Kidney epithelial cell (primary cell): ENCODE data around the gene SLC41A3. TPM values are rescaled to one million over a fixed set of nuclear protein-coding genes. Genes with fewer than 3 reads are reported as not detected.

Experiments used
- DNase-seq: peaks from one replicate; pipeline ENCODE4 v3.0.0-alpha.2; 2010; ENCODE audit warnings: low read depth
- H3K27me3 ChIP-seq: 2 replicates; pipeline ENCODE4 v1.6.0; 2011; ENCODE audit warnings: low read length; ENCODE audit not compliant: control insufficient read depth, insufficient read depth
- H3K36me3 ChIP-seq: 2 replicates; pipeline ENCODE4 v1.5.1; 2011; ENCODE audit warnings: low read length; ENCODE audit not compliant: control insufficient read depth, insufficient read depth
- H3K4me3 ChIP-seq: 2 replicates; pipeline ENCODE4 v1.5.1; 2011; ENCODE audit warnings: low read depth, mild to moderate bottlenecking, control low read depth, low read length
- total RNA-seq: library from RNA; depleted of rRNA; stranded (reverse); fragments of >200 nt; gene quantifications from 2 replicates; pipeline ENCODE4 v1.2.3, GENCODE V29; 2015
- TF ChIP-seq, protein P1 (sequence below): IDR thresholded peaks from 2 replicates; pipeline ENCODE4 v1.5.1; 2011; ENCODE audit warnings: mild to moderate bottlenecking, moderate library complexity, low read length, control low read depth, inconsistent platforms; ENCODE audit not compliant: insufficient read depth, poor library complexity, severe bottlenecking

Gene SLC41A3
- total RNA-seq, 1 donor from 2014 or later = 74.9 TPM

DNA sequence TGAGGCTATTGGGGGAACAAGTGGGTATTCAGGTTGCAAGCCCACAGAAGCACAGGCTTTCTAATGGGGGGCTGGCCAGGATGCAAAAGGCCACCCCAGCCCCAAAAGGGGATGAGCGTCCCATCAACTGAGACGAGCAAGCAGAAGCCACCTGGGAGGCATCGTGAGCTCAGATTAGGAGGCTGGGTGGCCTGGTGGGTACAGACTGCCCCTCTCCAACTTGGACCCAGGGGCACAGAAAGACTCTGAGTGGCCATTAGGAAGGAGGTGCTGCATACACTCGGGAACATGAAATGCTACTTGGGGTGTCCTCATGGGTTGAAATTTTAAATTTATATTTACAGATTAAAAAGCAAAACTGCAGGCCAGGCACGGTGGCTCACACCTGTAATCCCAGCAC, 29.1 kb downstream of the SLC41A3 start:
- TF ChIP-seq, protein P1, sequence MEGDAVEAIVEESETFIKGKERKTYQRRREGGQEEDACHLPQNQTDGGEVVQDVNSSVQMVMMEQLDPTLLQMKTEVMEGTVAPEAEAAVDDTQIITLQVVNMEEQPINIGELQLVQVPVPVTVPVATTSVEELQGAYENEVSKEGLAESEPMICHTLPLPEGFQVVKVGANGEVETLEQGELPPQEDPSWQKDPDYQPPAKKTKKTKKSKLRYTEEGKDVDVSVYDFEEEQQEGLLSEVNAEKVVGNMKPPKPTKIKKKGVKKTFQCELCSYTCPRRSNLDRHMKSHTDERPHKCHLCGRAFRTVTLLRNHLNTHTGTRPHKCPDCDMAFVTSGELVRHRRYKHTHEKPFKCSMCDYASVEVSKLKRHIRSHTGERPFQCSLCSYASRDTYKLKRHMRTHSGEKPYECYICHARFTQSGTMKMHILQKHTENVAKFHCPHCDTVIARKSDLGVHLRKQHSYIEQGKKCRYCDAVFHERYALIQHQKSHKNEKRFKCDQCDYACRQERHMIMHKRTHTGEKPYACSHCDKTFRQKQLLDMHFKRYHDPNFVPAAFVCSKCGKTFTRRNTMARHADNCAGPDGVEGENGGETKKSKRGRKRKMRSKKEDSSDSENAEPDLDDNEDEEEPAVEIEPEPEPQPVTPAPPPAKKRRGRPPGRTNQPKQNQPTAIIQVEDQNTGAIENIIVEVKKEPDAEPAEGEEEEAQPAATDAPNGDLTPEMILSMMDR = no peak
- DNase-seq = no peak

DNA sequence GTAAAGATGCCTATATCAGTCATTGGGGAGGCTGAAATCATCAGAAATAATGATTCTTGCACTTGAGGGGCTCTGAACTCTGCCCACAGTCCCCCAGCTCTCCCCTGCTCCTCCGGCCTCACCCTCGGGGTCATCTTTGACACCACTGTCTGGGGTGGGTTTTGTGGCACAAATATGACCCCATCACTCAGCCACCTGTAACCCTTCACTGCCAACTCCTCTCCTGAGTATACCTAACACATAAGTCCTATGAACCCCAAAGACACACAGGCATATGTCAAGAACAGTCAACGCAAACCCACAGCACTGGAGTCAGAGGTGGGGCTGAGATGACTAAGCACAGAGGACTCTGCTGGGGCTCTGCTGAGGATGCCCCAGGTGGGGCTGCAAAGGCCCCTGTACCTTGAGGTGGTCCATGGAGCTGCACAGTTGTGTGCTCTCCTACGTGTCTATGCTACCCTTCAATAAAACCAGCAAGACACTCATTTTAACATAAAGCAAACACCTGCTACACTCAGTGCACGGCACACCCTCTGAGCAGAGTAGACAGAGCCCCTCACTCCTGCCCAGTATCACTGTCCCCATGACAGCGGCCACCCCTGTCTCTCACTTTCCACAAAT, 29.9 kb downstream of the SLC41A3 start:
- Histone ChIP-seq H3K27me3 (no peaks in the 10 kb centered on the region), H3K4me3 (no peak overlapping the region), H3K36me3 (no peaks in the 10 kb centered on the region)
- DNase-seq = no peak
- TF ChIP-seq, protein P1 = no peak

More for the DNA sequence above, 29.1 kb downstream of the SLC41A3 start:
- H3K4me3 ChIP-seq = no peak overlapping the region
- no peaks in the 10 kb centered on the region for H3K36me3 ChIP-seq
- H3K27me3 ChIP-seq = no peaks in the 10 kb centered on the region

DNA sequence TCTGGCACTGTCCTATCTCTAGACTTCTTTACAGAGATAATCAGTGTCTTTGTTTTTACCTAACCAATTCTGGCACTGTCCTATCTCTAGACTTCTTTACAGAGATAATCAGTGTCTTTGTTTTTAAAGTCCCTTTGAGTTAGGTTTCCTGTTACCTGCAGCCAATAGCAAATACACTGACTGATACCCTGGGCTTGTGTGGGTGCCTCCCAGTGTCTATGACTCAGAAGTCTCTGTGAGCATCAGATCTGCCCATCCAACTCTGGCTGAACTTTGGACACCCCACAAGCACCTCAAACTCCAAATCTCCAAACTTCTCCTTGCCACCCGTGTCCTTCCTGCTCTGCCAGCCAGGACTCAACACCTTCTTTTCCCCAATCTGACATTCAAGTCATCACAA, 30.4 kb downstream of the SLC41A3 start:
- Histone ChIP-seq H3K4me3 (no peak overlapping the region), H3K27me3 (no peaks in the 10 kb centered on the region), H3K36me3 (no peaks in the 10 kb centered on the region)
- TF ChIP-seq, protein P1 = no peak
- no peak for DNase-seq

DNA sequence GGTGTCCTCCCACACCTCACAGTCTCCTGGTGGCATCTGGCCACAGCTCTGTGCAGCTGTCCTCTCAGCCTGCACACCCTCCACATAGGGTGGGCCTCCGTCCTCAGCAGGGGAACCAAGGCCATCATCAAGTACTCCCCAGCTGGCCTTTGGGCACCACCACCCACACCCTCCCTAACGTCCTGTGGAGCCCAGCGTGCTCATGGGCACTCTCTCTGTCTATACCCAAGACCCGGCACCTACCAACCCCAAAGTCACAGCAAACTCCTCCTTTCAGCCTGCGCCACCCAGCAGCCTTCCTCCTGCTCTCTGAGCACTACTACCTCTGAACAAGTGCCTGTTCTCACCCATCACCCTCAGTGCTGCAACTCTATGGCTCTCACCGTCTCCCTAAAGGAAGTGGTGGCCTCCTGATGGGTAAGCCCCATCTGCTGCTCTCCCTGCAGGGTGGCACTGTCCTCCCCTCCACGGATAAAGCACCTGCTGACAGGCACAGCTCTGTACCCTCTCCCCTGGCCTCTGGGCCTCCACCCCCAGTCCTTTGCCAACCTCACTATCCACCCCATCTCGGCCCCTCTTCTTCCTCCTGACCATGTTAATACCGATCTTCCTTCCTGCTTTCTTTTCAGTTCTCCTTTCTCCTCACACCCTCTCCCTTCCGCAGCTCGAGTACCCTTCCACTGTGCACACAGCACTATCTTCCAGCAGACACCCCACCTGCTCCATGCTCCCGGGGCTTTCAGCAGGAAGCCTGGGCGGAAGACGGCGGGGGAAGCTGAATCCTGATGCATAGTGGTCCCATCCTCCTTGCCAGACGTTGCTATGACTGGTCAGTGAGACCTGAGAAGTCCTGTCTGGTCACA, 31.5 kb downstream of the SLC41A3 start:
- Histone ChIP-seq H3K27me3 (no peaks in the 10 kb centered on the region), H3K4me3 (no peak overlapping the region), H3K36me3 (no peaks in the 10 kb centered on the region)
- DNase-seq = no peak
- TF ChIP-seq, protein P1 = no peak

DNA sequence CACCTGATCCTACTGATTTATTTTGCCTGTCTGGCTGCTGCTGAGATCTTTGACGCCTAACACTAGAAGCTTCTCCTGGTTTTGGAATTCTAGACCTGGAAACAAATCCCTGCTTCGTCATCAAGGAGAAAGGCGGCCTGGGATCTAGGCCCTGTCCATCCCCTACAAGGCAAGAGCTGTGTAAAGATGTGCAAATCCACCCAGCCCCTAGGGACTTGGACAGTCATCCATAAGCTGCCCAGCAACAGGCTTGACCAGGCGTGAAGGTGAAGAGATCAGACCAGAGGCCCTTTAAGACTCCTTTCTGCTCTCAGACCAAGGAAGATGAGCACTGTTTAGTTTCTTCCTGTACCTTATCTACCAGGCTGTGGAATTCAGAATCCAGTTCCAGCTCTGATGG, 32.2 kb downstream of the SLC41A3 start:
- DNase-seq = no peak
- Histone ChIP-seq H3K4me3 (no peak overlapping the region), H3K27me3 (no peaks in the 10 kb centered on the region), H3K36me3 (no peaks in the 10 kb centered on the region)
- TF ChIP-seq, protein P1 = no peak

DNA sequence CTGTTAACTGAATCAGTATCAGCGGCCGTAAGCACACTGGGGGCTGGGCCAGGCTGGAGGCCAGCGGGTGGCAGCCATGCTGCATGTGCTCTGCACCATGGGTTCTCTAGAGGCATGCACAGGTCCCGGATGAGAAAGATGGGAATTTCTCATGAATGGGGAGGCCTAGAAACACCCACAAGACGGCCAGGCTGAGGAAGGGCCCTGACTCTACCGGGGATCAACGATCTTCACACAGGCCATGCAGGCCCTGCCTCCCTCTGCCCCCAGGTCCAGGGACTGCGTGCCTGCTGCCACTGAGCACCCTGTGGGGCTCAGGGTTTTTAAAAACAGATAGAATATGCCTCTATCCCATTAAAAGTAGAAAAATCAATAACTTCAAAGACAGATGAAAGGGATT, 32.7 kb downstream of the SLC41A3 start:
- no peaks in the 10 kb centered on the region for H3K36me3 ChIP-seq
- no peak for DNase-seq
- no peaks in the 10 kb centered on the region for H3K27me3 ChIP-seq
- H3K4me3 ChIP-seq = no peak overlapping the region
- TF ChIP-seq, protein P1 = no peak
